G401 (cell line): ENCODE measurements around the gene CAPNS2. TPM values are rescaled to one million over a fixed set of nuclear protein-coding genes. Genes with fewer than 3 reads are reported as not detected.

Experiments
- total RNA-seq: library from RNA; depleted of rRNA; stranded (reverse); fragments of >200 nt; shearing (Covaris generic); gene quantifications from 2 replicates; pipeline ENCODE4 v1.2.3, GENCODE V29; 2014; rRNA removed

Gene CAPNS2
- total RNA-seq, 1 experiment from 2014 or later, result not detected

Other genes starting within 250 kb of the CAPNS2 start
- gene IRX6, start 242.5 kb upstream of the CAPNS2 start, total RNA-seq, result not detected in 2 replicates
- not detected in 2 replicates for gene MMP2, start 87.5 kb upstream of the CAPNS2 start, total RNA-seq
- gene LPCAT2, start 57.6 kb upstream of the CAPNS2 start, total RNA-seq, result not detected in 2 replicates
- gene SLC6A2, start 89.3 kb downstream of the CAPNS2 start, total RNA-seq, result not detected in 2 replicates